ENCODE results near the gene B3GNT2. TPM values are rescaled to one million over a fixed set of nuclear protein-coding genes. Genes with fewer than 3 reads are reported as not detected.
"Not testable (repeated sequence)": the region's sequence is repeated elsewhere in the genome, so short reads cannot be mapped to it uniquely, and the experiment has no call there.

Gene B3GNT2
- polyA plus RNA-seq, 1 donor: 23.9 TPM

DNA sequence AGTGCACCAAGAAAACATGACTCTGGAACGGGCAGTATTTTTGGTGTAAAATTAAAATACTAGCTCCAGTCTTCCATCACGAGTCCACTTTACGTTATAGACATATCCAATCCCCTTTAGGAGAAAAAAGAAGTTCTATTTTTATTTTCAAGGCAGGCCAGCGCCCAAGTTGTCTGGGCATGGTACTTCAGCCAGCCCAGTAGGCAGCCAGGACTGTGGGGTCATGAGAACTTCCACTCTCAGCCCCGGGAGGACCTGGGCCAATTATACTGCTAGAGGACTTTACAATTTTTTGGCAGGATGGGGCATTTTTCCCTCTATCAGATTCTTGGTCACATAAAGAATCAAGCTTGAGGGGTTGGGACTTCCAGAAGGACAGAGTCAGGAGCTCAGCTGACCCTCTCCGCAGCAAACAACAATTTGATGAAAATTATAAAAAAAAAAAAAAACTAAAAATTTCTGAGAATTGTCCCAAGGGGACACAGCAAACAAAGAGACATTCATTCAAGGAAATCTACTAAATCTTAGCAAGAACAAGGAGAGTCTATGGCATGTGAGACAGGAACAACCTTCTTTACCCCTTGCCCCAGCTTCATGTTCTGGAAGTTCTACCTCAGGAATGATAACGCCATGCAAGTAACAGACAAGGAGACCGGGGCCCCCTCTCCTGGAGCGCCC, 37.3 kb upstream of the B3GNT2 start:
- no peak overlapping the region for H3K4me3 ChIP-seq (ENCODE audit: low read length)
- H3K27ac ChIP-seq (ENCODE audit: low read length): no peak overlapping the region
- no peaks in the 10 kb centered on the region for H3K4me1 ChIP-seq (ENCODE audit: control insufficient read depth, insufficient read depth, low read length)
- 100% methylated on average over 1 of the region's 9 CpGs for WGBS (ENCODE audit: insufficient coverage, low lambda C conversion rate)
- no peaks in the 10 kb centered on the region for H3K36me3 ChIP-seq (ENCODE audit: control insufficient read depth, insufficient read depth, low read length)
- no peaks in the 10 kb centered on the region for H3K9me3 ChIP-seq (ENCODE audit: control insufficient read depth, low read depth, low read length)
- no peak for DNase-seq
- H3K27me3 ChIP-seq (ENCODE audit: control insufficient read depth, insufficient read depth, low read length): no peaks in the 10 kb centered on the region

DNA sequence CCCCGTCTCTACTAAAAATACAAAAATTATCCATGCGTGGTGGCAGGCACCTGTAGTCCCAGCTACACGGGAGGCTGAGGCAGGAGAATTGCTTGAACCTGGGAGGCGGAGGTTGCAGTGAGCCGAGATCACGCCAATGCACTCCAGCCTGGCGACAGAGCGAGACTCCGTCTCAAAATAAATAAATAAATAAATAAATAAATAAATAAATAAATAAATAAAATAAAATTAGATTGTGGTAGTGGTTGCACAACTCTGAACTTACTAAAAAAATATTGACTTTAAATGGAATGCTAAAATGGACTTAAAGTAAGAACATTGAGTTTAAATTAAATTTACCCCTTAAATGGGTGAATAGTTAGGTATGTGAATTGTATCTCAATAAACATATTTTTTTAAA, 35.2 kb upstream of the B3GNT2 start:
- H3K4me1 ChIP-seq (ENCODE audit: control insufficient read depth, insufficient read depth, low read length): not testable (repeated sequence)

DNA sequence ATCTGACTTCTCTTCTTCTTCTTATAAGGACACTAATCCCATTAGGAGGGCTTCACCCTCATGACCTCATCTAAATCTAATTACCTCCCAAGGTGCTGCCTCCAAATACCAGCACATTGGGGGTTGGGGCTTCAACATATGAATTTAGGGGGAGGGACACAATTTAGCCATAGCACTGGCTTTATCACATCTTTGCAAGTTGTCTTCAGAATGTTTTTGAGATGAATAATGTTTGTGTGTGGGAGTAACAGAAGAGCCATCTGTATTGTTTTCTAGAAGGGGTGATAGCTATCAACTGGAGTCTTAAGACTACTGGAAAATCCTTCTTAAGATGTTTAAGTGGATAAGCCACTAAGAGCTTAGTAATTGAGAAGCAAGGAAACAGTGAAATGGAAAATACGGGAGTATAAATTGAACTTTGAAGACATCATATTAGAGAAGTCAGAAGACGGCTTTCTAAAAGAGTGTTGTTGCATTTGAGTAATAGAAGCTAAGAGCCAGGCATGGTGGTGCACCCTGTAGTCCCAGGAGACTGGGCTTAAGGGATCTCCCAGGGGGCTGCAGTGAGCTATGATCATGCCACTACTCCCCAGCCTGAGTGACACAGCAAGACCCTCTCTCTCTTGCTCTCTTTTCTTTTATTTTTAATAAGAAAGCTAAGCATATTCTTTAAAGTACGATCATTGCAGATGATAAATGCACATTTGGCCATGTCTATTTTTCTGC, 32.6 kb upstream of the B3GNT2 start:
- Histone ChIP-seq H3K4me3 (ENCODE audit: low read length) (no peak overlapping the region), H3K36me3 (ENCODE audit: control insufficient read depth, insufficient read depth, low read length) (no peaks in the 10 kb centered on the region), H3K9me3 (ENCODE audit: control insufficient read depth, low read depth, low read length) (no peaks in the 10 kb centered on the region), H3K27me3 (ENCODE audit: control insufficient read depth, insufficient read depth, low read length) (no peaks in the 10 kb centered on the region), H3K27ac (ENCODE audit: low read length) (no peak overlapping the region), H3K4me1 (ENCODE audit: control insufficient read depth, insufficient read depth, low read length) (no peaks in the 10 kb centered on the region)
- no peak for DNase-seq
- WGBS (ENCODE audit: insufficient coverage, low lambda C conversion rate): no CpG with 5 or more reads among the region's 3 CpGs

More for the DNA sequence above, 35.2 kb upstream of the B3GNT2 start:
- H3K27me3 ChIP-seq (ENCODE audit: control insufficient read depth, insufficient read depth, low read length); H3K27ac ChIP-seq (ENCODE audit: low read length); DNase-seq; H3K9me3 ChIP-seq (ENCODE audit: control insufficient read depth, low read depth, low read length); H3K4me3 ChIP-seq (ENCODE audit: low read length); H3K36me3 ChIP-seq (ENCODE audit: control insufficient read depth, insufficient read depth, low read length): not testable (repeated sequence)
- 100% methylated on average over 4 of the region's 9 CpGs for WGBS (ENCODE audit: insufficient coverage, low lambda C conversion rate)

DNA sequence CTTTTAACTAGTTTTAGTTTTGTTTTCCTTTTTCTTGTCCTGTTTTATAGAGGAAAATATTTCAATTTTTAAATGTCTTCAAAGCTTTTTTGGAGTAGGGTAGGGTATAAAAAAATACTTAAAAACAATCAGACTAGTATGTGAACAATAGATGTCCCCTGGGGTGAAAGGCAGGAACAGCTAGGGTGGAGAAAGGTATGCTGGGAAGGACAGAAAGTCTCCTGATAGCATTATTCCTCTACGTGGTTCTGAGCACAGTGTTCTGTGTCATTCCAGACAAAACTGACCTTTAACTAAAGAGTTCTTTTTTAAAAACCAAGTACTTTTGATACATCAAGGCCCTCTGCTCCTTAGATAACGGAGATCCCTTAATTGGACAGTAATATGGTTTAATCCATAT, 32.1 kb upstream of the B3GNT2 start:
- no peak for DNase-seq
- no peaks in the 10 kb centered on the region for H3K4me1 ChIP-seq (ENCODE audit: control insufficient read depth, insufficient read depth, low read length)
- no peak overlapping the region for H3K27ac ChIP-seq (ENCODE audit: low read length)
- no CpG with 5 or more reads among the region's 2 CpGs for WGBS (ENCODE audit: insufficient coverage, low lambda C conversion rate)
- H3K4me3 ChIP-seq (ENCODE audit: low read length): no peak overlapping the region
- H3K27me3 ChIP-seq (ENCODE audit: control insufficient read depth, insufficient read depth, low read length): no peaks in the 10 kb centered on the region
- H3K36me3 ChIP-seq (ENCODE audit: control insufficient read depth, insufficient read depth, low read length): no peaks in the 10 kb centered on the region
- no peaks in the 10 kb centered on the region for H3K9me3 ChIP-seq (ENCODE audit: control insufficient read depth, low read depth, low read length)

DNA sequence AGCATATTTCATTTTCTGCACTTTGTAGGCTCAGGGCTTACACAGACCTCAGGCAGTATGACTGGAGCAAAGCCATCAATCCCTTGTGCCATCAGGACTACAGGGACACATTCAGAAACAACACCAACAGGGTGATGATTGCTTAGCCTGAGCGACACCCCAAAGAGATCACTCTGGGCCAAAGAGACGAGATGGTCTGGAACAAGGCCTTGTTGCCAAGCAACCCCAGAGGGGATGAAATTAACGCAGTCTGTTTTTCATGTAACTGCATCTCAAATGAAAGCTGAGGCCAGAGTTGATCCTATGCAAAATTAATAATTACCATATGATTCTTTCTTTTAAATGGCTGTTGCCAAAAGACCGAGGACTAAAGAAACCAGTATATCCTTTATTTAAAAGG, 20.2 kb upstream of the B3GNT2 start:
- WGBS (ENCODE audit: insufficient coverage, low lambda C conversion rate): 100% methylated on average over 1 of the region's 4 CpGs
- no peak for DNase-seq
- no peaks in the 10 kb centered on the region for H3K9me3 ChIP-seq (ENCODE audit: control insufficient read depth, low read depth, low read length)
- no peak overlapping the region for H3K27ac ChIP-seq (ENCODE audit: low read length)
- H3K27me3 ChIP-seq (ENCODE audit: control insufficient read depth, insufficient read depth, low read length): no peaks in the 10 kb centered on the region
- no peaks in the 10 kb centered on the region for H3K4me1 ChIP-seq (ENCODE audit: control insufficient read depth, insufficient read depth, low read length)
- H3K4me3 ChIP-seq (ENCODE audit: low read length): no peak overlapping the region
- H3K36me3 ChIP-seq (ENCODE audit: control insufficient read depth, insufficient read depth, low read length): no peaks in the 10 kb centered on the region

DNA sequence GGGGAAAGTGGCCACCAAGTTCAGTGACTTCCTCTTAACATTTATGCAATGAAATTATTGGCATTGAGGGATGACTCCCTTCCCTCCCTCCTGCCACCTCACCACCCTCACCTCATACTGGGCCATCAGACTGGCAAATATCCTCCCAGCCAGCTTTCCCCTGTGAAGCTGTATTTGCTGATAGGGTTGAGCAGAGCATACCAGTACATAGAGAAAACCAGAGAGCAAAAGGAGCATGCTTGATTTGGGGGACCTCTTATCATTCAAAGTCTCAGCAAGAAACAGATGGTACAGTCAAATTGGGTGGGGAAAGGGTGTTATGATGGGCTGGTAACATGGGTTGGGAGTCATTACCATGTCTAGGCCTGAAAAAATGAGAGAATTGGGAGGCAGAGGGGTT, 19.1 kb upstream of the B3GNT2 start:
- no peak overlapping the region for H3K4me3 ChIP-seq (ENCODE audit: low read length)
- H3K27me3 ChIP-seq (ENCODE audit: control insufficient read depth, insufficient read depth, low read length): no peaks in the 10 kb centered on the region
- no peaks in the 10 kb centered on the region for H3K9me3 ChIP-seq (ENCODE audit: control insufficient read depth, low read depth, low read length)
- H3K36me3 ChIP-seq (ENCODE audit: control insufficient read depth, insufficient read depth, low read length): no peaks in the 10 kb centered on the region
- H3K4me1 ChIP-seq (ENCODE audit: control insufficient read depth, insufficient read depth, low read length): no peaks in the 10 kb centered on the region
- H3K27ac ChIP-seq (ENCODE audit: low read length): no peak overlapping the region
- peak in 1 of 2 donors; percentile 13 for DNase-seq

DNA sequence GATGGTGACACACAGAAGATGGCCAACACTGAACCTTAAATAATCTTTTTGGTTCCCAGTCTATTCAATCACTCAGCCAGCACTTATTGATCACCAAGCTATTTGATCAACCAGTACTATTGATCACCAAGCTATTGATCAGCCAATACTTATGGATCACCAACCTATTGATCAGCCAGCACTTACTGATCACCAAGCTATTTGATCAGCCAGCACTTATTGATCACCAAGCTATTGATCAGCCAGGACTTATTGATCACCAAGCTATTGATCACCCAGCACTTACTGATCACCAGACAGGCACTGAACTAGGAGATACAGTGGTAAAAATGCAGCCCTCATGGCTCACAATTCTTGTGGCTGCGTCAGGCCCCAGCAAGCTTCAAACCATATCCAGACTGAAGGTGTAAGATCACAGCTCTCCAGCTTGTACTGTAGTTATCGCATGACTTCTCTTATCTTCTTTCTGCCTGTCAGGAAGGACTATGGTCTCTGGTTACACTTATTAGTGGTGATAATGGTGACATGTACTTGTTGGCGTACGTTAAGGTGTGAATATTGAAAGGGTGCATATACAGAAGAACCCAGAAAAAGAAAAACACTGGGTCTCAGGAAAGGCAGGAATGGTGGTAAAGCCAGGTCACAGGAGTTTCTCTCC, 18.4 kb upstream of the B3GNT2 start:
- H3K4me1 ChIP-seq (ENCODE audit: control insufficient read depth, insufficient read depth, low read length): no peaks in the 10 kb centered on the region
- no peak overlapping the region for H3K4me3 ChIP-seq (ENCODE audit: low read length)
- 33% methylated on average over 2 of the region's 4 CpGs for WGBS (ENCODE audit: insufficient coverage, low lambda C conversion rate)
- H3K36me3 ChIP-seq (ENCODE audit: control insufficient read depth, insufficient read depth, low read length): no peaks in the 10 kb centered on the region
- no peaks in the 10 kb centered on the region for H3K9me3 ChIP-seq (ENCODE audit: control insufficient read depth, low read depth, low read length)
- H3K27me3 ChIP-seq (ENCODE audit: control insufficient read depth, insufficient read depth, low read length): no peaks in the 10 kb centered on the region
- H3K27ac ChIP-seq (ENCODE audit: low read length): no peak overlapping the region
- DNase-seq: peak in 1 of 2 donors; percentile 84

DNA sequence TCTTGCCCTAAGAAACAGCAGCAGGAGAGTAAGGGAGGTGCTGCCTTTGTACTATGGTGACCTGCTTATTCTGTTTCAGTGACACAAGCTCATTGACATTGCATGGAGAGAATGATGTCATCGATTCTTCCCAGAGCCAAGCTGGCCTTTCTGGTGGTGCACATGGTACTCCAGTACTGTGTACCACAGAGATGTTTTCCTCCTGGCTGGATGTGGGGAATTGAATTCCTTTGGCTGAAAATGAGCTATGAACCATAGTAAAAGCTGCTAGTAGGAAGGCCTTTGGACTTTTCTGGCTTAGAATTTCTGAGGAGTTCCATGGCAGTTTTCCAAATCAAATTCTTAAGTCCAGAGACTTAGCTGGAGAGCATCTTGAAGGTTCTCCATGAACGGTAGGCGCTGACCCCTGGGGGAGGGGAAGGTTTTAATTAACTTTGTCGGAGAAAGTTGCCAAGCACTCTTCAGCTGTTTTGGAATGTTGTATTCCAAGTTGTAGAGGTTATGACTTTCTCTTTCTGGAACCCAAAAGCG, 17.1 kb upstream of the B3GNT2 start:
- Histone ChIP-seq H3K27me3 (ENCODE audit: control insufficient read depth, insufficient read depth, low read length) (no peaks in the 10 kb centered on the region), H3K36me3 (ENCODE audit: control insufficient read depth, insufficient read depth, low read length) (no peaks in the 10 kb centered on the region), H3K9me3 (ENCODE audit: control insufficient read depth, low read depth, low read length) (no peaks in the 10 kb centered on the region), H3K4me1 (ENCODE audit: control insufficient read depth, insufficient read depth, low read length) (no peaks in the 10 kb centered on the region), H3K4me3 (ENCODE audit: low read length) (no peak overlapping the region), H3K27ac (ENCODE audit: low read length) (no peak overlapping the region)
- peak in 1 of 2 donors; percentile 71 for DNase-seq
- WGBS (ENCODE audit: insufficient coverage, low lambda C conversion rate): no CpG with 5 or more reads among the region's 5 CpGs

DNA sequence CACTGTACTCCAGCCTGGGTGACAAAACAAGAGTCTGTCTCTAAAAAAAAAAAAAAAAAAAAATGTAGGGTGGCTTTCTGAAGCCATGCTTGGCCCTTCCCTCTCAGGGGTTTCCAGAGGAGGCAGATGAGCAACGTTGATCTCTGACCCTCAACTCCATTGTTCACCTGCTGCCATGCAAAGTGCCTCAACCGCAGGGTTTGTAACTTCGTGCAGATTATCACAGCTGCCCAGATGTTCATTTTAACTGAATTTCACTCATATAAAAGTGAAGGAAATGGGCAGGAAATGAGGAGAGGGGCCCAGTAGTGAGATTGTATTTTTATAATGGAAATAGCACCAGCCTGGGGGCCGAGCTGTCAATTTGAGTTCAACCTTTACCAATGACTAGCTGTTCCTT, 14.9 kb upstream of the B3GNT2 start:
- H3K27me3 ChIP-seq (ENCODE audit: control insufficient read depth, insufficient read depth, low read length): no peaks in the 10 kb centered on the region
- no peaks in the 10 kb centered on the region for H3K4me1 ChIP-seq (ENCODE audit: control insufficient read depth, insufficient read depth, low read length)
- WGBS (ENCODE audit: insufficient coverage, low lambda C conversion rate): no CpG with 5 or more reads among the region's 4 CpGs
- H3K27ac ChIP-seq (ENCODE audit: low read length): no peak overlapping the region
- no peaks in the 10 kb centered on the region for H3K36me3 ChIP-seq (ENCODE audit: control insufficient read depth, insufficient read depth, low read length)
- DNase-seq: no peak
- H3K4me3 ChIP-seq (ENCODE audit: low read length): no peak overlapping the region
- H3K9me3 ChIP-seq (ENCODE audit: control insufficient read depth, low read depth, low read length): no peaks in the 10 kb centered on the region

DNA sequence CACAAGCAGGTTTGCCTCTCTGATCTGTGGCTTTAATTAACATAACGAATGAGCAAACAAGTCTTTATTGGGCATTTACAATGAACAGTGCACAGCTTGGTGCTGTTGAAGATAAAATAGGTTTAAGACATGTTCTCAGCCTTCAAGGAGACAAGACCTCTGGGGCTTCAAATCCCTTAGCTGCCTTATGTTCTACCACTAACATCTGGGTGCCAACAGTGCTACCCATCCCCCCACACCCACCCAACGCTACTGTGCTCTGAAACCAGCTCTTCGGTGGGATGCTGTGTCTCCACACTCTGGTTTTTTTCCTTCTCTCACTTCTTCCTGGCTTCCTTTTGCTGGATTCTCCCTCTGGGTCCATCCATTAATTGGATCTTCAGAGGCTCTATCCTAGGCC, 14.1 kb upstream of the B3GNT2 start:
- H3K9me3 ChIP-seq (ENCODE audit: control insufficient read depth, low read depth, low read length): no peaks in the 10 kb centered on the region
- no peaks in the 10 kb centered on the region for H3K36me3 ChIP-seq (ENCODE audit: control insufficient read depth, insufficient read depth, low read length)
- H3K4me3 ChIP-seq (ENCODE audit: low read length): no peak overlapping the region
- no peaks in the 10 kb centered on the region for H3K27me3 ChIP-seq (ENCODE audit: control insufficient read depth, insufficient read depth, low read length)
- no peak for DNase-seq
- H3K4me1 ChIP-seq (ENCODE audit: control insufficient read depth, insufficient read depth, low read length): no peaks in the 10 kb centered on the region
- WGBS (ENCODE audit: insufficient coverage, low lambda C conversion rate): 100% methylated on average over 1 of the region's 3 CpGs
- no peak overlapping the region for H3K27ac ChIP-seq (ENCODE audit: low read length)
